GM12801 (cell line): ENCODE data around the gene RIF1.

ENCODE experiments used
- CTCF ChIP-seq: IDR thresholded peaks from one replicate; pipeline ENCODE4 v1.5.1; 2011; ENCODE audit warnings: control low read depth; ENCODE audit not compliant: insufficient read length; ENCODE audit errors: extremely low read depth

RIF1 gene

DNA sequence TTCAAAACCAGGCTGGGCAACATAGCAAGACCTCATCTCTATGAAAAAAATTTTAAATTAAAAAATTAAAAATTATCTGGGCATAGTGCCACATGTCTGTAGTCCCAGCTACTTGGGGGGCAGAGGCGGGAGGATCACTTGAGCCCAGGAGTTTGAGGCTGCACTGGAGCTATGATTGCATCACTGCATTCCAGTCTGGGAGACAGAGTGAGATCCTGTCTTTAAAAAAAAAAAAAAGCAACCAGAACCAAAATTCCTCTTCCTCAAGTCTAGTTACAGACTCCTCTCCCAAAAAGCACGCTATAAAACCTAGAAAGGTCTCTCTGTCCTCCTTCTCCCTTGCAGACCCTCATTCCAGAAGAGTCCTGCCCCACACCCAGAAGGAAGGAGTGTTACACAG lies 28.4 kb upstream of the RIF1 start:
- no peak for TF ChIP-seq CTCF

DNA sequence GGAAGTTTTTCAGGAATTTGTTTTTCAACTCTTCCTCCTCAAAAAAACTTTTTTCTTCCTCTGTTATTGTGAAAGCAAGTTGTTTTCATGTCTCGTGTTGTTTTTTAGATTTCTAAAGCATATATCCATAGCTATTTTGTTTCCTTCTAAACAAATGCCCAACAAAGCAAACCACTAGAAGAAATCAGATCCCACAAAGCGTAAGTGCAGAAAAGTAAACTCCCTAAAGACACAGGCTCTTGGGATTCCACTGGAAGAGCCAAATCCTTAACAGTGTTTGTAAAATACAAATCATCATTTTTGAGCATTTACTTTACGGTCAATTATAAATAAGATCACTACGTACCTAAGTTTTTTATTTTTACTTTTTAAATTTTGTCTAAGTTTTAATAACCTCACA lies 21.7 kb upstream of the RIF1 start:
- no peak for TF ChIP-seq CTCF

DNA sequence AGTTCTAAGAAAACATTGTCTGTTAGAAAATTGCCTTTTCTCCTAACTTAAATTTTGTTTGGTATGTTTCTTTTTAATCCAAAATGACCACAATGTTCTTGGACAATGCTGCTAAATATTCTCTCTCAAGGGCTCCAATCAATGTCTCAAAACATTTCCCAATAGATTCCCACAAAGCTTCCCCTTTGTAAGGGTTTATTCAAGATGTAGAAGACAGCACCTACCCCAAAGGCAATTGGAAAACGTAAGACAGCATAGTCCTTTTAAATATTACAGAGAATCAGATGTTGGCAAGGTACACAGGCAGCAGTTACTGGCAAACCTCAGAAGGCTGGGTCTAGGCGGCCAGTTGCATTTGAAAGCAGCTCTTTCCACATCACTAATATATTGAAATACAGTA lies 18.3 kb upstream of the RIF1 start:
- no peak for TF ChIP-seq CTCF

DNA sequence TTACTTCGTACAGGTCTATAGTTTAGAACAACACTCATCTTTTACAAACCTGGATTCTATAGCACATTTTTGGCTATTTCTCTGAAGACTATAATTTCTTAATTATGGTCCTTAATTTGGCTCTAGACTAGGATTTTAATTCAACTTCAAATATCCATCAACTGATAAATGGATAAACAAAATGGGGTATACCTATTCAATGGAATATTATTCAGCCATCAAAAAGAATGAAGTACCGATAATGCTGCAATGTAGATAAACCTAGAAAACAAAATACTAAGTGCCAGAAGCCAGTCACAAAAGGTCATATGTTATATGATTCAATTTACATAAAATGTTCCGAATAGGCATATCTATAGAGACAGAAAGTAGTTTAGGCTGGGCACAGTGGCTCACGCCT lies 15.2 kb upstream of the RIF1 start:
- TF ChIP-seq CTCF: no peak

DNA sequence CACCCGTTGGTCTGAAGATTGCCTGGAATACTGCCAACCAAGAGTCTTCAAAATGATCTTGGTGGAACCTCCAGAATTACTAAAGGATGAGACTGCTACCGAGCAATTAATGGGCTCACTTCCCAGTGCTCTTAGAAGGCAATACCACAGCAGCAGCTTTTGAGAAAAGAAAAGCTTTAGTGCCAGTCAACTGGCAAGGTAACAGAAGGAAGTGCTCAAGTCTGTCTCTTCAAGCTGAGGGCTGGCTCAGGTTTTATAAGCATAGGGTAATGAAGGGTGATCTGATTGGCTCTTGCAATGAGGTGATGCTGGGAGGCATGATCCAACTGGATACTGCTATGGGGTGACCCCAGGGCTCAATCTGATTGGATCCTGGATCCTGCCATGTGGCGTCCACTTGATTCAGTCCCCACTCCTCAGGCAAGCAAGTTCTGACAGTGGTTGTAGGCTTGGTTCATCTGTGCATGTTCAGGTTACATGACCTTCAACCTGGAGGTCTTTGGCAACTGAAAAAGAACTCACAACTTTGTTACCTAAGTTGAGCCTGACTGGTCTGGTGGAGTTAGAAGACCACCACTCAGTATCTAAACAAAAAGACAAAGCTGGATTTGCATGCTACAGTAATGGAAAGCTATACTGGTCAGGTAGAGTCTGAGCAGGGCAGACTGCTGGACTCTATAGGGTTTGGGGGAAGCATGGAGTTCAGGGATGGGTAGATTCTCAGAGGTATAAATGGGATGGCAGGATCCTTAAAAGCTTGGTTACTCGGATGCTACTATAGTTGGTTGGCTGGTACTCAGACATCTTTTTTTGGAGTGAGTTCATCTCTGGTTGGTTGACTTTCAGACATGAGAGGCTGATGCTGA lies 14.0 kb upstream of the RIF1 start:
- TF ChIP-seq CTCF: no peak

GRCh38 chr2:151399981-151400380 lies 9.7 kb upstream of the RIF1 start:
- no peak for TF ChIP-seq CTCF

DNA sequence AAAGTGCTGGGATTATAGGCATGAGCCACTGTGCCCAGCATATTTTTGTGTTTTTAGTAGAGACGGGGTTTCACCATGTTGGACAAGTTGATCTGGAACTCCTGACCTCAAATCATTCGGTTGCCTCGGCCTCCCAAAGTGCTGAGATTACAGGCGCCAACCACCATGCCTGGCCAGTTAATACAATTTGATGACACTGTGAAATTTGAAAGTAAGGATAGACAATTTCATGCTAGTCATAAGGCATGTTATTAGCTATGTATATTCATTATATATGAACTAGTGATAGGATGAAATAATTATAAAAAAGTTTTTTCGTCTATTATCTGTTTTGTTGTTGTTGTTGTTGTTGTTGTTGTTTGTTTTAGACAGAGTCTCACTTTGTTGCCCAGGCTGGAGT lies 8.6 kb upstream of the RIF1 start:
- no peak for TF ChIP-seq CTCF
